ENCODE measurements around the gene STARD5.

The STARD5 gene

GRCh38 chr15:81311752-81312464 is 12.0 kb downstream of the STARD5 start:
- DNase-seq = no peak

GRCh38 chr15:81310480-81310879 is 13.5 kb downstream of the STARD5 start:
- DNase-seq = no peak

- no peak for DNase-seq
Observed at GRCh38 chr15:81309647-81310450, 14.1 kb downstream of the STARD5 start.

GRCh38 chr15:81308260-81308659 is 15.7 kb downstream of the STARD5 start:
- no peak for DNase-seq

- DNase-seq = no peak
Observed at GRCh38 chr15:81304226-81304625, 19.7 kb downstream of the STARD5 start.

DNA sequence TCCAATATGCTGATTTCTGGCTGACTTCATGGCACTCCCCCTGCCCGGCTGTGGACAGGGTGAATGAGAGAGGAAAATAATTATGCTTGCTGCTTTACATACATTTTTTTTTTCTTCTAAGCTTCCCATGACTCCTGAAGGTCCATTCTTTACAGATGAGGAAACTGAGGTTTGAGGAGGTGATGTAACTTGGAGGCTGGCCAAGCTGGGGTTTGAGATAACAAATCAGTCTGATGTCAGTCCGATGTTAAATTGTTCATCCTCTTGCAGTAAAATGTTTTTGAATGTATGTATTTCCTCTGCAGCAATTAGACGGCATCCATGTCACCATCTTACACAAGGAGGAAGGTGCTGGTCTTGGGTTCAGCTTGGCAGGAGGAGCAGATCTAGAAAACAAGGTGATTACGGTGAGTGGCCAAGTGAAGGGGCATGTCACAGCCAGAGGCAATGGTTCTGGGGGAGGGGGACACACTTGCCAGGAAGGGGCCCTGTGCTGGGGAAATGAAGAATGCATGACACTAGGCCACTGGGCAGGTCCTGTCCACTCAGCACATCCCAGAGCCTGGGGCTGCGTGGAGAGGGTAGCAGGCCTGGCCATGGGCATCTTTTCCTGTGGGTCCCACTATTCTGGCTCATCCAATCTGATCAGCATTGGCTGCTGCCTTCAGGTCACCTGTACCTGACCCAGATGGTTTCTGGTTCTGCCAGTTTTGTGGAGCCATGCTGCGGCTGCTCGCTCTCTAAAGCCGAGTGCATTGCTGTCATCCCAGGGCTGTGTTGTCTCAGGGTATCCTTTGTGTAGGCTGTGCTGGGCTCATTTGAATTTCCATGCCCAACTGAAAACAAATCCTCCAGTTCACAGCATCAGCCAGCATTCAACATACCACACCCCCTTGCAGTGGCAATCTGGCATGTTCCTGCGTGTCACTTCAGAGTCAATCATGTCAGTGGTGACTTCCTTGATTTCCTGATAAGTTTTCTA is 20.4 kb downstream of the STARD5 start:
- DNase-seq = no peak

DNA sequence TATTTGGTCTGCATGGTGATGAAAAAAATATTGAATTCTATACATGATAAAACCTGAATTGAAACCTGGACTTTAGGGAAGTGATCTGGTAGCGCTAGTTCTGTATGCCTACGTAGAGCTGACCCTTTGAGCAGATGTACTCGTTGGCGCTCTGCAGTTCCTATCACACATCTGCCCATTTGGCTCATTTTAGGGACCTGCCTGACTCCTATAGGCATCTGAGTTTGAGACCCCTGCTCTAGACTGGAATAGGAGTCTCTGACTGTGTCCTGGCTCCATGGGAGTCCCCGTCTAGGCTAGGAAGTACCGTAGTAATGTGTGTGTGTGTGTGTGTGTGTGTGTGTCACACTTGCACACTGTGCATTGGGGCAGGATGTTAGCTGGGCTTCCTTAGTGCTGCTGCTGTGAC is 21.2 kb downstream of the STARD5 start:
- no peak for DNase-seq

DNA sequence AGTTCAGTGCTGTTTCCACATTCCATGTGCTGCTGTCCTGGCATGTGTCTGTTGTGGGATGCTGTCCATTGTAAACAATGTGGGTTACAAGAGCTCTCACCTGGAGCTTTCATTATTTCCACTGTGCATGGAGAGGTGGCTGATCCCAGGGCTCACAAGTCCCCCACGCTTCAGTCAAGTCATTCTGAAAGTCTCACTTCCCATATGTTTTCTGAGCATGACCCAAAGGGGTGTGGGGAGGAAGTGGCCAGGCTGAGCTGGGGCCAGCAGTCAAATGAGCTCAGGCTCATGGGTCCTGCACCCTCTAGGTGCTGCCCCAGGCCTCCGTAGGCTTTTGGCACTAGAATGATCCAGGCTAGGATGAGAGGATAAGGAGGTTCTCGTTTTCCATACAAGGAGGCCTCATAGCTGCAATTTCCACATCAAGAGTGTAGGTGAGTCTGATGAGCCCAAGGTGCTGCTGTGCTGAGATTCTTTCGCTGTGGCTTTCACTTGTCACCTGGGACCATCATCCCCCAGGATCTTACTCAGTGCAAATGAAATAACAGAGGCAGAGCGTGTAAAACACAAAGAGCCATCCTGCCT is 22.0 kb downstream of the STARD5 start:
- DNase-seq = no peak

DNA sequence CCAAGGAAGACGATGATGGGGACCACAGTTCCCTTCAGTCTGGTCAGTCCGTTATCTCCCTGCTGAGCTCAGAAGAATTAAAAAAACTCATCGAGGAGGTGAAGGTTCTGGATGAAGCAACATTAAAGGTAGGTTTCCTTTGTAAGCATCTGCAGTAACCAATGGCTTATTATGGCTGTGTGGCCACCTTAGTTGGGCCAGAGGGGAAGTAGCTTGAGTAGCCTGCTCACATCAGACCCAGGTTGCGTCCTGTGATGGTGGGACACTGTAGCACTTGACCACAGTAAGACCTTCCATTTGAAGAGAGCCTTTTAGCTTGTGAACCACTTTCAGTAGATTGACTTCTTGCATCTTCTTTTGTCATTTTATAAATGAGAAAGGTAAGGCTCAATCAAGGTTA is 22.6 kb downstream of the STARD5 start:
- no peak for DNase-seq

- DNase-seq = no peak
Observed at GRCh38 chr15:81299630-81300273, 24.2 kb downstream of the STARD5 start.

DNA sequence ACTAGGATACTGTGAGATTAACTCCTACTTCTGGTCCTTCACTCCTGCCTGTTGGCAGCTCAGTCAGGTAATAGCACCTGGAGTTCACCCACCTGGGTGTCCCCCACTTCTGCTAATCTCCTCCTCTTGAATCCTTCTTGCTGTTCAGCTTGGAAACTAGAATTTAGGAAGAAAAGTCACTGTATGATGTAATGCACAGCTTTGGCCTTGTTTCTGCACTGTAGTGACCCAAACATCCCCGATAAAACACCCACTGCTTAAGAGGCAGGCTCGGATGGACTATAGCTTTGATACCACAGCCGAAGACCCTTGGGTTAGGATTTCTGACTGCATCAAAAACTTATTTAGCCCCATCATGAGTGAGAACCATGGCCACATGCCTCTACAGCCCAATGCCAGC is 24.8 kb downstream of the STARD5 start:
- no peak for DNase-seq

- DNase-seq = no peak
Observed at GRCh38 chr15:81298611-81299010, 25.3 kb downstream of the STARD5 start.

- no peak for DNase-seq
Observed at GRCh38 chr15:81297603-81298575, 26.1 kb downstream of the STARD5 start.

- DNase-seq = no peak
Observed at GRCh38 chr15:81297147-81297572, 26.8 kb downstream of the STARD5 start.

- no peak for DNase-seq
Observed at GRCh38 chr15:81296673-81297072, 27.3 kb downstream of the STARD5 start.

DNA sequence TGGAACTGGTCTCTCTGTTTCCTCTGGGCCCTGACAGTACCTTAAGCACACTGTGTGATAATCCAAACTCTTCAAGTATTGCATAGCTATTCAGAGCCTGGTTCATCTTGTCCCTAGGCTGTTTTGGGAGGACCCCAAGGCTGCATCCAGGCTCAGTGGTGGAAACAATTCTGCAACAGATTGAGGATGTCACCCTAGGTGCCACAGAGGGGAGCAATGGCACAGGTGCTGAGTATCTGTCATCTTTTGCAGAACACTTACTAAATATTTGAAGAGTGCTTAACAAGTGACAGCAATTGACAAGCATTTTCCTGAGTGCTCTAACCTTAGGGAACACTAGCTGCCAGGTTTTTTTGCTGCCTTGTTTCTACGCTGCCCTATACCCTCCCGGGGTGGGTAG is 27.8 kb downstream of the STARD5 start:
- no peak for DNase-seq

DNA sequence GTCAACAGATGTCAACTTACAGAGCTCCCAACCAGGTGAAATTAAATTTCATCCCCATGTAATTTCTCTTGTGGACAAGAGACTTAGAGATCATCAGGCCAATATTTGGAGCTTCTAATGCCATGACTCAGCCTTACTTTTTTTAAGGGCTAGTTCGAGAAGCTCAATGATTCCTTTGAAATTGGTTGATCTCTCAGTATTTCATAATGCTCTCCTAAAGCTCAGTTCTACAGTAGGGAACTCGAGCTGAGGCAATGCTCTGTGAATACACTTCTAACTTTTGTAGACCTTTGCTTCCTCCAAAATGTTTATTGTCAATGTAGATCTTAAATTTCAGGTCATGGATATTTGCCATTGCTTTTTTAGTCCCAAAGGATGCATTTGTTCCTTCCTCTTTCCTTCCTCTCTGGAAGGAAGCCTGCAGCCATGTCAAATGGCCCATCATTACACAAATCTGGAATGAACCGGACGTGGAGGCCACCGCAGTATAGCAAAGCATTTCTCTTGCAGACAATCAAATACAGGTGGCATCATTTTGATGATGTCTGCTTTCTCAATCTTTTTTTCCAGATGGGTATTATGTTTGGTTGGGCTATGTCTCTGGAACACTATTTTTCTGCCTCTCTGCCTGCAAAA is 28.3 kb downstream of the STARD5 start:
- no peak for DNase-seq

DNA sequence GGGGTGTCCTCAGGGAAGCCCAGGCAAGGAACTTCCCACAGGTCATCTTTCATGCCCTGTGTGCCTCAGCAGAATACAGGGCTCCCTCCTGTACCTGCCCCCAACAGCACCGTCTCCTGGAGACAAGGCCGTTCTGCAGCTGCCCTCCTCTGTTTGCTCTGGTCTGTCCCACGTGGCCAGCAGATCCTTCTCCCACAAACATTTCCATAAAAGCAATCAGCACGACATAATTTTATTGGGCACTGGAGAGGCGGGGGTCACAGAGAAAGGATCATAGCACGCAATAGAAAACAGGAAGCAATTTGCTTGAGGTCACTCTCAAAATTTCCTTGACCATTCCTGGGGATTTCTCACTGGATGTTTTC is 29.4 kb downstream of the STARD5 start:
- no peak for DNase-seq

GRCh38 chr15:81293728-81294515 is 30.0 kb downstream of the STARD5 start:
- no peak for DNase-seq

DNA sequence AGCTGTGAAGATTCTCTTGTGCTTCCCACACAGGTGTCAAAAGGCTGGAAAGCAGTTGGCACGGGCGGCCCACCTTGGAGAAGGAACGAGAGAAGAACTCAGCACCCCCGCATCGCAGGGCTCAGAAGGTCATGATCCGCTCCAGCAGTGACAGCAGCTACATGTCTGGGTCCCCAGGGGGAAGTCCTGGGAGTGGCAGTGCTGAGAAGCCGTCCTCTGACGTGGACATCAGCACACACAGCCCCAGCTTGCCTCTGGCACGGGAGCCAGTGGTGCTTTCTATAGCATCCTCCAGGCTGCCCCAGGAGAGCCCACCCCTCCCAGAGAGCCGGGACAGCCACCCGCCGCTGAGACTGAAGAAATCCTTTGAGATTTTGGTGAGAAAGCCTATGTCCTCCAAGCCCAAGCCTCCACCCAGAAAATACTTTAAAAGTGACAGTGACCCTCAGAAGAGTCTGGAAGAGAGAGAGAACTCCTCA is 31.4 kb downstream of the STARD5 start:
- no peak for DNase-seq
